CD4-positive, alpha-beta memory T cell (primary cell): ENCODE results near the gene GJD3. TPM values are rescaled to one million over a fixed set of nuclear protein-coding genes. Genes with fewer than 3 reads are reported as not detected.

Source experiments
- CTCF ChIA-PET: fragments of 350-600 bp; sonication (Branson Sonifier 250); formaldehyde crosslinking; loops from one replicate; lab custom pipeline; 2021; ENCODE audit warnings: inconsistent platforms; ENCODE audit not compliant: partially characterized antibody; lab: Charles Lee
- POLR2A ChIA-PET: fragments of 350-600 bp; sonication (Branson Sonifier 250); formaldehyde crosslinking; loops from one replicate; lab custom pipeline; 2021; ENCODE audit not compliant: partially characterized antibody; lab: Charles Lee
- DNase-seq, 5 donors: peaks; one replicate each; pipeline versions ENCODE4 v3.0.0 to v3.0.0-alpha.2; 2020 to 2022; ENCODE audit warnings: mixed read lengths in 1 of 5
- H3K27ac ChIP-seq: one replicate; pipeline ENCODE4 v1.7.0; 2013; ENCODE audit warnings: low read depth, low read length
- H3K27me3 ChIP-seq: 2 replicates; pipeline ENCODE4 v1.7.0; 2013; ENCODE audit warnings: mild to moderate bottlenecking, low read length, moderate library complexity; ENCODE audit not compliant: insufficient read depth
- H3K36me3 ChIP-seq: 2 replicates; pipeline ENCODE4 v1.7.0; 2013; ENCODE audit warnings: mild to moderate bottlenecking, low read length, moderate library complexity; ENCODE audit not compliant: insufficient read depth
- H3K4me1 ChIP-seq: 2 replicates; pipeline ENCODE4 v1.7.0; 2013; ENCODE audit warnings: mild to moderate bottlenecking, low read length, moderate library complexity; ENCODE audit not compliant: insufficient read depth
- H3K4me3 ChIP-seq, 2 donors: one replicate each; pipeline ENCODE4 v1.7.0; 2013; ENCODE audit warnings: low read length in 2 of 2, mild to moderate bottlenecking in 1 of 2
- H3K9me3 ChIP-seq, 2 donors: one replicate each; pipeline ENCODE4 v1.7.0; 2013; ENCODE audit warnings: low read length in 2 of 2, control low read depth in 1 of 2; ENCODE audit not compliant: control insufficient read depth in 1 of 2
- H3K27ac Mint-ChIP-seq, 7 donors: one replicate each; pipeline ENCODE4 v1.8.0; 2020 to 2021; ENCODE audit warnings: mixed read lengths in 7 of 7, mild to moderate bottlenecking in 6 of 7, inconsistent platforms in 3 of 7, moderate library complexity in 3 of 7
- H3K27me3 Mint-ChIP-seq, 2 donors: one replicate each; pipeline ENCODE4 v1.8.0; 2020 to 2021; ENCODE audit warnings: mixed read lengths in 2 of 2
- H3K36me3 Mint-ChIP-seq, 2 donors: one replicate each; pipeline ENCODE4 v1.8.0; 2020 to 2021; ENCODE audit warnings: mixed read lengths in 2 of 2, inconsistent platforms in 1 of 2, mild to moderate bottlenecking in 1 of 2
- H3K4me1 Mint-ChIP-seq, 4 donors: one replicate each; pipeline ENCODE4 v1.8.0; 2020 to 2021; ENCODE audit warnings: mixed read lengths in 4 of 4, mild to moderate bottlenecking in 1 of 4
- H3K4me3 Mint-ChIP-seq, 8 donors: one replicate each; pipeline ENCODE4 v1.8.0; 2020 to 2021; ENCODE audit warnings: mixed read lengths in 8 of 8, mild to moderate bottlenecking in 7 of 8, moderate library complexity in 6 of 8, inconsistent platforms in 3 of 8
- H3K9me3 Mint-ChIP-seq, 8 donors: one replicate each; pipeline ENCODE4 v1.8.0; 2020 to 2021; ENCODE audit warnings: mixed read lengths in 8 of 8, mild to moderate bottlenecking in 5 of 8, inconsistent platforms in 3 of 8, moderate library complexity in 1 of 8
- intact Hi-C: fragments of 100-400 bp; cut with micrococcal nuclease; formaldehyde crosslinking; loops from one replicate; pipeline ENCODE4 v1.15.1; 2023
- polyA plus RNA-seq, 2 donors: library from polyadenylated mRNA; unstranded; fragments of 300-500 nt; fragmentation: Illumina TruSeq; gene quantifications; one replicate each; pipeline ENCODE4 v1.2.3, GENCODE V29; 2021
- total RNA-seq, 2 experiments: library from RNA; stranded (reverse); gene quantifications; one replicate each; pipeline ENCODE4 v1.2.3, GENCODE V29; 2021

The GJD3 gene
- total and polyA plus RNA-seq, 4 experiments from 2014 or later: not detected

GRCh38 chr17:40349477-40349894 is 15.1 kb downstream of the GJD3 start:
- ChIA-PET POLR2A (interaction anchor here (29.0 kb wide), 1 partner anchor 35 kb away, joined by 1054 read pairs; the partner anchor contains the start of gene RARA), CTCF (interaction anchor here (0.8 to 2.7 kb wide), 3 partner anchors 31 to 335 kb away, joined by 3 to 12 read pairs (median 11); no protein-coding TSS in a partner anchor)
- Mint-ChIP-seq H3K27me3 (no peaks in the 10 kb centered on the region), H3K36me3 (peaks cover 11 to 48% of the 10 kb centered on the region in 2 donors), H3K4me1 (peaks cover 25 to 70% (median 43%) of the 10 kb centered on the region in 4 donors), H3K4me3 (peak overlapping the region in 1 of 8 donors; percentile 52), H3K27ac (peak overlapping the region in 6 of 7 donors; percentile 45 to 95 (median 84)), H3K9me3 (no peaks in the 10 kb centered on the region)
- Histone ChIP-seq H3K27me3 (no peaks in the 10 kb centered on the region), H3K27ac (no peak overlapping the region), H3K36me3 (peaks cover 45% of the 10 kb centered on the region), H3K4me3 (no peak overlapping the region), H3K9me3 (no peaks in the 10 kb centered on the region), H3K4me1 (peaks cover 40% of the 10 kb centered on the region)
- no peak for DNase-seq
- intact Hi-C loops: no loop called here

GRCh38 chr17:40348562-40349476 is 15.7 kb downstream of the GJD3 start:
- no peaks in the 10 kb centered on the region for H3K27me3 Mint-ChIP-seq
- H3K4me1 Mint-ChIP-seq: peaks cover 30 to 76% (median 49%) of the 10 kb centered on the region in 4 donors
- H3K36me3 ChIP-seq: peaks cover 43% of the 10 kb centered on the region
- peak overlapping the region; percentile 24 for H3K27ac ChIP-seq
- peak overlapping the region; percentile 75 to 95 (median 87) for H3K27ac Mint-ChIP-seq
- intact Hi-C loops: no loop called here
- peaks cover 11 to 49% of the 10 kb centered on the region in 2 donors for H3K36me3 Mint-ChIP-seq
- DNase-seq: no peak
- H3K27me3 ChIP-seq: no peaks in the 10 kb centered on the region
- peaks cover 47% of the 10 kb centered on the region for H3K4me1 ChIP-seq
- H3K9me3 Mint-ChIP-seq: no peaks in the 10 kb centered on the region
- POLR2A ChIA-PET: interaction anchor here (29.0 kb wide), 1 partner anchor 34 kb away, joined by 1054 read pairs; the partner anchor contains the start of gene RARA
- CTCF ChIA-PET: interaction anchor here (0.8 to 2.7 kb wide), 4 partner anchors 9 to 334 kb away, joined by 3 to 12 read pairs (median 7); no protein-coding TSS in a partner anchor
- peak overlapping the region in 1 of 8 donors; percentile 52 for H3K4me3 Mint-ChIP-seq
- no peaks in the 10 kb centered on the region for H3K9me3 ChIP-seq
- no peak overlapping the region for H3K4me3 ChIP-seq

GRCh38 chr17:40348136-40348504 is 16.4 kb downstream of the GJD3 start:
- H3K9me3 Mint-ChIP-seq: no peaks in the 10 kb centered on the region
- intact Hi-C loops: no loop called here
- peak overlapping the region in 4 of 8 donors; percentile 17 to 54 (median 34) for H3K4me3 Mint-ChIP-seq
- CTCF ChIA-PET: interaction anchor here (1.4 to 2.7 kb wide), 3 partner anchors 30 to 45 kb away, joined by 5 to 12 read pairs (median 11); no protein-coding TSS in a partner anchor
- H3K36me3 ChIP-seq: peaks cover 43% of the 10 kb centered on the region
- H3K4me1 ChIP-seq: peaks cover 54% of the 10 kb centered on the region
- H3K27ac Mint-ChIP-seq: peak overlapping the region; percentile 10 to 95 (median 81)
- H3K4me1 Mint-ChIP-seq: peaks cover 30 to 83% (median 54%) of the 10 kb centered on the region in 4 donors
- H3K27me3 ChIP-seq: no peaks in the 10 kb centered on the region
- H3K27me3 Mint-ChIP-seq: no peaks in the 10 kb centered on the region
- no peak for DNase-seq
- no peaks in the 10 kb centered on the region for H3K9me3 ChIP-seq
- H3K4me3 ChIP-seq: no peak overlapping the region
- H3K27ac ChIP-seq: peak overlapping the region; percentile 24
- H3K36me3 Mint-ChIP-seq: peaks cover 11 to 44% of the 10 kb centered on the region in 2 donors
- POLR2A ChIA-PET: interaction anchor here (29.0 kb wide), 1 partner anchor 33 kb away, joined by 1054 read pairs; the partner anchor contains the start of gene RARA

- CTCF ChIA-PET: interaction anchor here (0.7 to 2.7 kb wide), 4 partner anchors 29 to 48 kb away, joined by 3 to 12 read pairs (median 8); no protein-coding TSS in a partner anchor
- peaks cover 31 to 83% (median 54%) of the 10 kb centered on the region in 4 donors for H3K4me1 Mint-ChIP-seq
- Histone ChIP-seq H3K27ac (peak overlapping the region; percentile 66), H3K27me3 (no peaks in the 10 kb centered on the region), H3K4me3 (no peak overlapping the region), H3K4me1 (peaks cover 60% of the 10 kb centered on the region), H3K9me3 (no peaks in the 10 kb centered on the region), H3K36me3 (peaks cover 37% of the 10 kb centered on the region)
- peaks cover 9 to 40% of the 10 kb centered on the region in 2 donors for H3K36me3 Mint-ChIP-seq
- POLR2A ChIA-PET: interaction anchor here (29.0 kb wide), 1 partner anchor 33 kb away, joined by 1054 read pairs; the partner anchor contains the start of gene RARA
- intact Hi-C loops: no loop called here
- no peak for DNase-seq
- H3K9me3 Mint-ChIP-seq: no peaks in the 10 kb centered on the region
- no peaks in the 10 kb centered on the region for H3K27me3 Mint-ChIP-seq
- H3K27ac Mint-ChIP-seq: peak overlapping the region; percentile 79 to 95 (median 92)
- peak overlapping the region in 7 of 8 donors; percentile 31 to 73 (median 54) for H3K4me3 Mint-ChIP-seq
These were observed 17.0 kb downstream of the GJD3 start for GRCh38 chr17:40347319-40348135.

GRCh38 chr17:40346765-40347158 is 17.8 kb downstream of the GJD3 start:
- peaks cover 65% of the 10 kb centered on the region for H3K4me1 ChIP-seq
- H3K27me3 ChIP-seq: no peaks in the 10 kb centered on the region
- H3K4me1 Mint-ChIP-seq: peaks cover 28 to 79% (median 50%) of the 10 kb centered on the region in 4 donors
- no peaks in the 10 kb centered on the region for H3K9me3 Mint-ChIP-seq
- H3K4me3 Mint-ChIP-seq: peak overlapping the region in 7 of 8 donors; percentile 10 to 73 (median 52)
- H3K9me3 ChIP-seq: no peaks in the 10 kb centered on the region
- ChIA-PET CTCF (interaction anchor here (1.0 to 2.7 kb wide), 4 partner anchors 13 to 40 kb away, joined by 3 to 12 read pairs (median 5); no protein-coding TSS in a partner anchor), POLR2A (interaction anchor here (29.0 kb wide), 1 partner anchor 32 kb away, joined by 1054 read pairs; the partner anchor contains the start of gene RARA)
- peak overlapping the region; percentile 69 to 95 (median 94) for H3K27ac Mint-ChIP-seq
- DNase-seq: peak in 1 of 5 donors; percentile 64
- peaks cover 31% of the 10 kb centered on the region for H3K36me3 ChIP-seq
- no peaks in the 10 kb centered on the region for H3K27me3 Mint-ChIP-seq
- intact Hi-C loops: no loop called here
- H3K36me3 Mint-ChIP-seq: peaks cover 4 to 32% of the 10 kb centered on the region in 2 donors
- peak overlapping the region; percentile 66 for H3K27ac ChIP-seq
- H3K4me3 ChIP-seq: no peak overlapping the region

- Histone ChIP-seq H3K27ac (peak overlapping the region; percentile 66), H3K9me3 (no peaks in the 10 kb centered on the region), H3K36me3 (peaks cover 28% of the 10 kb centered on the region), H3K4me3 (no peak overlapping the region), H3K27me3 (no peaks in the 10 kb centered on the region), H3K4me1 (peaks cover 65% of the 10 kb centered on the region)
- Mint-ChIP-seq H3K36me3 (peaks cover 4 to 29% of the 10 kb centered on the region in 2 donors), H3K27me3 (no peaks in the 10 kb centered on the region), H3K4me1 (peaks cover 28 to 81% (median 52%) of the 10 kb centered on the region in 4 donors), H3K9me3 (no peaks in the 10 kb centered on the region), H3K4me3 (peak overlapping the region; percentile 42 to 92 (median 62)), H3K27ac (peak overlapping the region; percentile 89 to 95 (median 94))
- no peak for DNase-seq
- ChIA-PET POLR2A (interaction anchor here (0.9 to 29.0 kb wide), 4 partner anchors 9 to 195 kb away, joined by 3 to 1054 read pairs (median 8); partner anchors contain the start of gene RARA), CTCF (interaction anchor here (0.7 to 3.9 kb wide), 12 partner anchors 8 to 127 kb away, joined by 3 to 21 read pairs (median 5); partner anchors contain the start of gene WIPF2)
- intact Hi-C loops: loop anchor here (2.0 kb wide), 1 partner anchor 13 kb away; no protein-coding TSS in a partner anchor
These were observed 18.4 kb downstream of the GJD3 start for GRCh38 chr17:40345994-40346764.
